GM12878 (cell line): ENCODE data around the gene PACS1. TPM values are rescaled to one million over a fixed set of nuclear protein-coding genes. Genes with fewer than 3 reads are reported as not detected.

Experiments used
- ATAC-seq: fragments of 200-7000 bp; cut with Tn5 transposase; 3 replicates; pipeline ENCODE4 v1.9.1; 2020; ENCODE audit warnings: mild to moderate bottlenecking, moderate library complexity
- BruUV-seq: library from RNA; stranded (reverse); fragments of 400-500 nt; replicated peaks from 2 replicates; lab custom pipeline; 2021; lab: Mats Ljungman, UMichigan
- CTCF ChIA-PET: fragments of 300-600 bp; sonication (Branson Sonifier 250); formaldehyde crosslinking; extraction: SDS; loops from one replicate; lab custom pipeline; 2021; ENCODE audit warnings: inconsistent platforms; lab: Yijun Ruan, JAX
- POLR2A ChIA-PET: fragments of 350-600 bp; formaldehyde crosslinking; extraction: SDS; loops from one replicate; lab custom pipeline; 2021; ENCODE audit warnings: inconsistent platforms; lab: Charles Lee
- RAD21 ChIA-PET: fragments of 300-600 bp; sonication (Branson Sonifier 250); formaldehyde crosslinking; loops from one replicate; lab custom pipeline; 2023; ENCODE audit warnings: antibody characterized with exemption; ENCODE audit not compliant: unreplicated experiment; lab: Charles Lee
- SMC1A ChIA-PET: fragments of 300-600 bp; sonication (Branson Sonifier 250); formaldehyde crosslinking; loops from one replicate; lab custom pipeline; 2023; ENCODE audit not compliant: unreplicated experiment, uncharacterized antibody; lab: Charles Lee
- DNase-seq: peaks from one replicate; pipeline ENCODE4 v3.0.0-alpha.2; 2011; ENCODE audit warnings: low read depth, low spot score
- FAIRE-seq: peaks from 3 replicates; lab custom pipeline; 2011; peaks lifted over from hg19 to GRCh38; lab: Jason Lieb, UNC
- H2AFZ ChIP-seq: 2 replicates; pipeline ENCODE4 v1.6.0; 2011; ENCODE audit warnings: low read depth, low read length, control low read depth; ENCODE audit not compliant: control insufficient read depth
- H3K27ac ChIP-seq: 2 replicates; pipeline ENCODE4 v1.5.1; 2011; ENCODE audit warnings: control low read depth; ENCODE audit not compliant: control insufficient read depth, insufficient read depth
- H3K27me3 ChIP-seq, 2 experiments: replicated peaks in 1 of 2; 2 replicates each; pipeline versions ENCODE4 v1.6.0 to v1.6.1; 2011; ENCODE audit warnings: low read length in 1 of 2; ENCODE audit not compliant: control insufficient read depth in 2 of 2, insufficient read depth in 2 of 2
- H3K36me3 ChIP-seq, 2 experiments: 2 replicates each; pipeline ENCODE4 v1.5.1; 2011; ENCODE audit warnings: low read length in 1 of 2; ENCODE audit not compliant: control insufficient read depth in 2 of 2, insufficient read depth in 2 of 2
- H3K4me1 ChIP-seq: 2 replicates; pipeline ENCODE4 v1.6.1; 2011; ENCODE audit warnings: mild to moderate bottlenecking, low read length, moderate library complexity, mixed read lengths; ENCODE audit not compliant: control insufficient read depth, insufficient read depth
- H3K4me2 ChIP-seq: 2 replicates; pipeline ENCODE4 v1.6.0; 2011; ENCODE audit warnings: control low read depth; ENCODE audit not compliant: control insufficient read depth, insufficient read depth
- H3K4me3 ChIP-seq: fragments of 200-600 bp; sonication (generic); 2 replicates; pipeline ENCODE4 v1.5.1; 2016
- H3K79me2 ChIP-seq: 2 replicates; pipeline ENCODE4 v1.6.0; 2011; ENCODE audit warnings: low read length; ENCODE audit not compliant: control insufficient read depth, insufficient read depth
- H3K9ac ChIP-seq: 2 replicates; pipeline ENCODE4 v1.8.0; 2011; ENCODE audit warnings: low read length, control low read depth, mixed read lengths; ENCODE audit not compliant: control insufficient read depth, insufficient read depth
- H3K9me3 ChIP-seq: replicated peaks from 3 replicates; pipeline ENCODE4 v1.5.1; 2011; ENCODE audit warnings: mild to moderate bottlenecking, low read length; ENCODE audit not compliant: control insufficient read depth, insufficient read depth
- H4K20me1 ChIP-seq: 2 replicates; pipeline ENCODE4 v1.6.0; 2011; ENCODE audit not compliant: control insufficient read depth, insufficient read depth
- ASH2L ChIP-seq: fragments of 300-600, 200-600 bp; sonication (generic); IDR thresholded peaks from 2 replicates; pipeline ENCODE4 v1.6.1; 2017; ENCODE audit warnings: low read depth, mild to moderate bottlenecking, borderline replicate concordance
- BCL11A ChIP-seq: IDR thresholded peaks from 2 replicates; pipeline ENCODE4 v1.6.1; 2011; ENCODE audit warnings: low read depth, low read length
- EZH2 ChIP-seq: IDR thresholded peaks from 2 replicates; pipeline ENCODE4 v1.6.1; 2012; ENCODE audit warnings: low read depth, mild to moderate bottlenecking, control low read depth, inconsistent platforms, low read length, borderline replicate concordance; ENCODE audit not compliant: control insufficient read depth
- FOXM1 ChIP-seq: IDR thresholded peaks from 2 replicates; pipeline ENCODE4 v1.6.1; 2012; ENCODE audit warnings: low read depth, mild to moderate bottlenecking, inconsistent platforms, low read length, moderate library complexity
- JUND ChIP-seq: IDR thresholded peaks from 2 replicates; pipeline ENCODE4 v1.6.1; 2012; ENCODE audit warnings: low read depth, mild to moderate bottlenecking, low read length, improper control_type of control experiment, moderate library complexity
- LARP7 ChIP-seq: fragments of 450-650 bp; IDR thresholded peaks from 2 replicates; pipeline ENCODE4 v1.6.1; 2017; ENCODE audit warnings: mild to moderate bottlenecking
- MEF2A ChIP-seq: IDR thresholded peaks from 2 replicates; pipeline ENCODE4 v1.6.1; 2011; ENCODE audit warnings: low read depth, mild to moderate bottlenecking, low read length, moderate library complexity; ENCODE audit not compliant: insufficient read depth
- MXI1 ChIP-seq: fragments of 150-350 bp; IDR thresholded peaks from 2 replicates; pipeline ENCODE4 v1.6.1; 2011; ENCODE audit warnings: low read depth, mild to moderate bottlenecking, inconsistent platforms, low read length, improper control_type of control experiment
- NFIC ChIP-seq: IDR thresholded peaks from 2 replicates; pipeline ENCODE4 v1.6.1; 2012; ENCODE audit warnings: low read depth, mild to moderate bottlenecking, inconsistent platforms, low read length, moderate library complexity
- NFXL1 ChIP-seq: fragments of 450-650 bp; IDR thresholded peaks from 2 replicates; pipeline ENCODE4 v1.6.1; 2017; ENCODE audit warnings: antibody characterized with exemption, mild to moderate bottlenecking, borderline replicate concordance
- NFYA ChIP-seq: IDR thresholded peaks from 2 replicates; pipeline ENCODE4 v1.6.1; 2011; ENCODE audit warnings: low read depth, mild to moderate bottlenecking, low read length, improper control_type of control experiment, borderline replicate concordance
- NR2C1 ChIP-seq: fragments of 450-650 bp; IDR thresholded peaks from 2 replicates; pipeline ENCODE4 v1.6.1; 2017; ENCODE audit warnings: antibody characterized with exemption, mild to moderate bottlenecking, moderate library complexity
- POLR2AphosphoS2 ChIP-seq: IDR thresholded peaks from 2 replicates; pipeline ENCODE4 v1.6.1; 2011; ENCODE audit warnings: low read depth, mild to moderate bottlenecking, low read length, improper control_type of control experiment, moderate library complexity
- SP1 ChIP-seq: IDR thresholded peaks from one replicate; pipeline ENCODE4 v1.6.1; 2011; ENCODE audit warnings: low read depth, low read length
- TCF3 ChIP-seq: IDR thresholded peaks from 2 replicates; pipeline ENCODE4 v1.6.1; 2012; ENCODE audit warnings: low read depth, mild to moderate bottlenecking, low read length, borderline replicate concordance; ENCODE audit not compliant: insufficient read depth
- YY1 ChIP-seq: IDR thresholded peaks from 2 replicates; pipeline ENCODE4 v1.6.1; 2011; ENCODE audit warnings: low read depth, mild to moderate bottlenecking, low read length
- ZNF217 ChIP-seq: fragments of 450-650 bp; IDR thresholded peaks from 2 replicates; pipeline ENCODE4 v1.6.1; 2017; ENCODE audit warnings: antibody characterized with exemption, mild to moderate bottlenecking
- ZSCAN29 ChIP-seq: fragments of 450-650 bp; IDR thresholded peaks from 2 replicates; pipeline ENCODE4 v1.6.1; 2017; ENCODE audit warnings: mild to moderate bottlenecking, moderate library complexity
- whole genome bisulfite sequencing: methylation state at CpG from one replicate; pipeline ENCODE4 v1.1.6; 2016; ENCODE audit warnings: low lambda C conversion rate; ENCODE audit not compliant: insufficient replicate concordance, insufficient coverage; ENCODE audit errors: missing lambda C conversion rate; 5-methylcytosine and 5-hydroxymethylcytosine counted together
- in situ Hi-C: fragments of 300-500 bp; cut with MboI; formaldehyde crosslinking; loops from 9 replicates; pipeline ENCODE4 v1.14.3; 2018; ENCODE audit warnings: mixed read lengths
- intact Hi-C: fragments of 100-400 bp; cut with micrococcal nuclease; formaldehyde crosslinking; loops from one replicate; pipeline ENCODE4 v1.14.2; 2022; ENCODE audit not compliant: unreplicated experiment
- polyA plus RNA-seq, 11 experiments: library from polyadenylated mRNA; depleted of rRNA in 4 of 11; unstranded in 6 of 11; stranded (reverse) in 5 of 11; fragments of >200 nt; fragmentation: Nextera tagmentation in 4 of 11; fragmentation: Illumina TruSeq in 1 of 11; extraction: Ambion mirVana in 4 of 11; extraction: Trizol in 1 of 11; gene quantifications; 1 replicate in 1 of 11; 2 replicates in 10 of 11; pipeline versions ENCODE4 v1.2.1 to v1.2.3, GENCODE V29; 2011 to 2016; ENCODE audit warnings: inconsistent platforms in 2 of 11, missing spikeins in 2 of 11, low read depth in 1 of 11
- total RNA-seq, 4 experiments: library from RNA; depleted of rRNA in 3 of 4; stranded (reverse); fragments of >200 nt in 3 of 4; fragmentation: Illumina TruSeq in 1 of 4; extraction: Trizol in 1 of 4; gene quantifications; 2 replicates each; pipeline versions ENCODE4 v1.2.1 to v1.2.3, GENCODE V29; 2013 to 2021
- TF ChIP-seq, protein P1 (sequence below): fragments of 450-650 bp; IDR thresholded peaks from 2 replicates; pipeline ENCODE4 v1.6.1; 2018; ENCODE audit warnings: borderline replicate concordance, mild to moderate bottlenecking; ENCODE audit not compliant: partially characterized antibody
- TF ChIP-seq, protein P2 (sequence below): fragments of 450-650 bp; IDR thresholded peaks from 2 replicates; pipeline ENCODE4 v1.6.1; 2017; ENCODE audit warnings: antibody characterized with exemption, mild to moderate bottlenecking, moderate library complexity

PACS1 gene
- total and polyA plus RNA-seq, 10 of the 15 experiments (the other 5 are each of a cell fraction or from before 2014, with no cell fraction given), result 1.1 to 74.3 (median 17.9) TPM

DNA sequence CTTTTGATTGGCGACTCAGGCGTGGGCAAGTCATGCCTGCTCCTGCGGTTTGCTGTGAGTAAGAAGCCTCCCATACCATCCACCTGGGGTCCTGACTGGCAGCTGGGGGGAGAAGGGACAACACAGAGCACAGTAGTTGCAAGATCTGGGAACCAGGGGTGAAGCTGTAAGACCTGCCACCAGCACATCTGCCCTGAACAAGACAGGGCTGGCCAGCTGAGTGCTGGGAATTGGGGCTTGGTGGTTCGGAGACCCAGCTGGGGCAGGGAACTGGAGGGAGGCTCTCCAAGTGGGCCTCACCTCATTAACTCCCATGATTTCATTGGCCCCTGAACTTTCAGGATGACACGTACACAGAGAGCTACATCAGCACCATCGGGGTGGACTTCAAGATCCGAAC, 201.7 kb downstream of the PACS1 start (continued):
- TF ChIP-seq POLR2AphosphoS2 (no peak), NR2C1 (no peak), LARP7 (no peak)

DNA sequence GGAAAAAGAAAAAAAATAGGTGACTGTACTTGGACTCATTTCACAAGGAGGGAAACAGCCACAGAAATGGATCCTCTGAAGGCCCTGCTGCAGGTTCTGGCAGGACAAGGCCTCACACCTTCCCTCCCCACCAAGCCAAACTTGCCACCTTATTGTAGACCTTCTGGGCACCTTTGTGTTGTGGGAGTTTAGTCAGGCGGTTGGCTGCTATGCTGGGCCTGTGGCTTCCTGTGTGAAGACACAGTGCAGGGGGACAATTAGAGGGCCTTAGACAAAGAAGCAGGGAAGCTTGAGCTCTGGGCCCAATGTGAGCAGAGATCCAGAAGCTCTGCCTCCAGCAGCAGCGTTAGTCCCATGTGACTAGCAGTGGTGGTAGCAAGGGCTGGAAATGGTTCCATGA, 202.5 kb downstream of the PACS1 start:
- H3K36me3 ChIP-seq, result peaks cover 20 to 32% of the 10 kb centered on the region in 2 experiments
- ATAC-seq, result no peak
- peaks cover 11% of the 10 kb centered on the region for H3K4me1 ChIP-seq
- no peak for FAIRE-seq
- in situ Hi-C loops (no loop called here), intact Hi-C loops (no loop called here)
- ChIA-PET RAD21 (interaction anchor here (1.5 kb wide), 1 partner anchor 9 kb away, joined by 4 read pairs; no protein-coding TSS in a partner anchor), SMC1A (no interaction called here), POLR2A (interaction anchor here (0.7 to 1.4 kb wide), 2 partner anchors 10 to 338 kb away, joined by 3 to 5 read pairs; no protein-coding TSS in a partner anchor), CTCF (interaction anchor here (0.5 to 3.3 kb wide), 5 partner anchors 9 to 51 kb away, joined by 3 to 19 read pairs (median 6); no protein-coding TSS in a partner anchor)
- DNase-seq, result no peak
- H3K9me3 ChIP-seq, result no peaks in the 10 kb centered on the region
- no peak overlapping the region for H2AFZ ChIP-seq
- H3K9ac ChIP-seq, result no peak overlapping the region
- no peak overlapping the region for H3K27ac ChIP-seq
- H3K4me3 ChIP-seq, result no peak overlapping the region
- no peaks in the 10 kb centered on the region for H4K20me1 ChIP-seq
- BruUV-seq, result no TSS peak
- H3K79me2 ChIP-seq, result peaks cover 27% of the 10 kb centered on the region
- no peak overlapping the region for H3K4me2 ChIP-seq
- H3K27me3 ChIP-seq, result no peaks in the 10 kb centered on the region
- 100% methylated on average over 2 of the region's 2 CpGs for WGBS
- TF ChIP-seq NFYA (no peak), ZSCAN29 (no peak), ZNF217 (no peak), TCF3 (no peak), NFIC (no peak), ASH2L (no peak), YY1 (no peak), NFXL1 (no peak), FOXM1 (no peak), EZH2 (no peak), MXI1 (no peak), JUND (no peak), BCL11A (no peak), MEF2A (no peak), SP1 (no peak)
- TF ChIP-seq, protein P1, sequence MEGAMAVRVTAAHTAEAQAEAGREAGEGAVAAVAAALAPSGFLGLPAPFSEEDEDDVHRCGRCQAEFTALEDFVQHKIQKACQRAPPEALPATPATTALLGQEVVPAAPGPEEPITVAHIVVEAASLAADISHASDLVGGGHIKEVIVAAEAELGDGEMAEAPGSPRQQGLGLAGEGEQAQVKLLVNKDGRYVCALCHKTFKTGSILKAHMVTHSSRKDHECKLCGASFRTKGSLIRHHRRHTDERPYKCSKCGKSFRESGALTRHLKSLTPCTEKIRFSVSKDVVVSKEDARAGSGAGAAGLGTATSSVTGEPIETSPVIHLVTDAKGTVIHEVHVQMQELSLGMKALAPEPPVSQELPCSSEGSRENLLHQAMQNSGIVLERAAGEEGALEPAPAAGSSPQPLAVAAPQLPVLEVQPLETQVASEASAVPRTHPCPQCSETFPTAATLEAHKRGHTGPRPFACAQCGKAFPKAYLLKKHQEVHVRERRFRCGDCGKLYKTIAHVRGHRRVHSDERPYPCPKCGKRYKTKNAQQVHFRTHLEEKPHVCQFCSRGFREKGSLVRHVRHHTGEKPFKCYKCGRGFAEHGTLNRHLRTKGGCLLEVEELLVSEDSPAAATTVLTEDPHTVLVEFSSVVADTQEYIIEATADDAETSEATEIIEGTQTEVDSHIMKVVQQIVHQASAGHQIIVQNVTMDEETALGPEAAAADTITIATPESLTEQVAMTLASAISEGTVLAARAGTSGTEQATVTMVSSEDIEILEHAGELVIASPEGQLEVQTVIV, result no peak
- TF ChIP-seq, protein P2, sequence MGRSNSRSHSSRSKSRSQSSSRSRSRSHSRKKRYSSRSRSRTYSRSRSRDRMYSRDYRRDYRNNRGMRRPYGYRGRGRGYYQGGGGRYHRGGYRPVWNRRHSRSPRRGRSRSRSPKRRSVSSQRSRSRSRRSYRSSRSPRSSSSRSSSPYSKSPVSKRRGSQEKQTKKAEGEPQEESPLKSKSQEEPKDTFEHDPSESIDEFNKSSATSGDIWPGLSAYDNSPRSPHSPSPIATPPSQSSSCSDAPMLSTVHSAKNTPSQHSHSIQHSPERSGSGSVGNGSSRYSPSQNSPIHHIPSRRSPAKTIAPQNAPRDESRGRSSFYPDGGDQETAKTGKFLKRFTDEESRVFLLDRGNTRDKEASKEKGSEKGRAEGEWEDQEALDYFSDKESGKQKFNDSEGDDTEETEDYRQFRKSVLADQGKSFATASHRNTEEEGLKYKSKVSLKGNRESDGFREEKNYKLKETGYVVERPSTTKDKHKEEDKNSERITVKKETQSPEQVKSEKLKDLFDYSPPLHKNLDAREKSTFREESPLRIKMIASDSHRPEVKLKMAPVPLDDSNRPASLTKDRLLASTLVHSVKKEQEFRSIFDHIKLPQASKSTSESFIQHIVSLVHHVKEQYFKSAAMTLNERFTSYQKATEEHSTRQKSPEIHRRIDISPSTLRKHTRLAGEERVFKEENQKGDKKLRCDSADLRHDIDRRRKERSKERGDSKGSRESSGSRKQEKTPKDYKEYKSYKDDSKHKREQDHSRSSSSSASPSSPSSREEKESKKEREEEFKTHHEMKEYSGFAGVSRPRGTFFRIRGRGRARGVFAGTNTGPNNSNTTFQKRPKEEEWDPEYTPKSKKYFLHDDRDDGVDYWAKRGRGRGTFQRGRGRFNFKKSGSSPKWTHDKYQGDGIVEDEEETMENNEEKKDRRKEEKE, result no peak
